Measurements from ENCODE around the gene TSPAN1. TPM values are rescaled to one million over a fixed set of nuclear protein-coding genes. Genes with fewer than 3 reads are reported as not detected.

The TSPAN1 gene, protein sequence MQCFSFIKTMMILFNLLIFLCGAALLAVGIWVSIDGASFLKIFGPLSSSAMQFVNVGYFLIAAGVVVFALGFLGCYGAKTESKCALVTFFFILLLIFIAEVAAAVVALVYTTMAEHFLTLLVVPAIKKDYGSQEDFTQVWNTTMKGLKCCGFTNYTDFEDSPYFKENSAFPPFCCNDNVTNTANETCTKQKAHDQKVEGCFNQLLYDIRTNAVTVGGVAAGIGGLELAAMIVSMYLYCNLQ
- 0.68 and 0.91 TPM in 2 replicates for total RNA-seq
- long read RNA-seq, partial matches to known transcripts: 0 of 1 reads
- long read RNA-seq, other reads (novel, unspliced or antisense): 1 of 1 reads

DNA sequence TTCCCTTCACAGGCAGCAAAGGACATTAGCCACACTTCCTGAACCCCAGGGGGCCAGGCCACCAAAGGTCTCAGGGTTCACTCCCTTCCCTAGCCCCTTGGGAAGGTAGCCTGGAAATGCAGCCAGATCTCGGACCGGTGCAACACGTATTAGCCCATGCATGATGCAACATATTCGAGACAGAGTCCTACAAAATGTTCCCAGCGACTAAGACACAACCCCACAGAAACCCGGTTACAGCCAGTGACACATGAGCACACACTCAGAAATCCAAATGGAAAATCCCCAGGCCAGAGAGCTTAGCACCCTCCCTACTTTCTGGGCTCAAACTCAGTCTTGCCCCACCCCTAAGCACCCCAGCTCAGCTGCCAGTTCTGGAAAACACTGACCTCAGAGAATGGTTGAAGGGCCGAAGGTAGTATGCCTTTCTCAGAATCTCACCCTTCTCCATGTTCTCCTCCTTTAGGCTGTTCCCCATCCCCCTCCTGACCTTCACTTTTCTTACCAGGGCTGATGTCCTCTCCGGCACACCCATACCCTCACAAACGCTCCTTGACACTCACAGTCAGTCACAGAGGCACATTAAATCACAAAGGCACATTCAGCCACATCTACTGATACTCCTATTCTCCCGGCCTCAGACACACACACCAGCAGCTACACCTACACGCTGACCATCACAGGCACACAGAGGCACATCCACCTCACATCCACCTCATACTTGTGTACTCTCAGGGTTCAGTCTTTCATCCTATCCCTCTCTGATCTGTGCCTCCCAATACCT, at the start of gene TSPAN1:
TSS of gene TSPAN1 (plus strand) at position 640 of the 784 bp plus-strand sequence. CDS start 6,021 bp downstream, outside the sequence.
- Mint-ChIP-seq H3K9me3 (ENCODE audit: unreplicated experiment) (no peaks in the 10 kb centered on the region), H3K4me3 (ENCODE audit: unreplicated experiment) (no peak within 1 kb of the TSS), H3K27me3 (ENCODE audit: unreplicated experiment) (no peaks in the 10 kb centered on the region), H3K4me1 (ENCODE audit: unreplicated experiment) (peaks cover 14% of the 10 kb centered on the region), H3K27ac (ENCODE audit: unreplicated experiment) (no peak within 1 kb of the TSS), H3K36me3 (ENCODE audit: unreplicated experiment) (no peaks in the 10 kb centered on the region)
- TF ChIP-seq, protein P1, sequence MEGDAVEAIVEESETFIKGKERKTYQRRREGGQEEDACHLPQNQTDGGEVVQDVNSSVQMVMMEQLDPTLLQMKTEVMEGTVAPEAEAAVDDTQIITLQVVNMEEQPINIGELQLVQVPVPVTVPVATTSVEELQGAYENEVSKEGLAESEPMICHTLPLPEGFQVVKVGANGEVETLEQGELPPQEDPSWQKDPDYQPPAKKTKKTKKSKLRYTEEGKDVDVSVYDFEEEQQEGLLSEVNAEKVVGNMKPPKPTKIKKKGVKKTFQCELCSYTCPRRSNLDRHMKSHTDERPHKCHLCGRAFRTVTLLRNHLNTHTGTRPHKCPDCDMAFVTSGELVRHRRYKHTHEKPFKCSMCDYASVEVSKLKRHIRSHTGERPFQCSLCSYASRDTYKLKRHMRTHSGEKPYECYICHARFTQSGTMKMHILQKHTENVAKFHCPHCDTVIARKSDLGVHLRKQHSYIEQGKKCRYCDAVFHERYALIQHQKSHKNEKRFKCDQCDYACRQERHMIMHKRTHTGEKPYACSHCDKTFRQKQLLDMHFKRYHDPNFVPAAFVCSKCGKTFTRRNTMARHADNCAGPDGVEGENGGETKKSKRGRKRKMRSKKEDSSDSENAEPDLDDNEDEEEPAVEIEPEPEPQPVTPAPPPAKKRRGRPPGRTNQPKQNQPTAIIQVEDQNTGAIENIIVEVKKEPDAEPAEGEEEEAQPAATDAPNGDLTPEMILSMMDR (IDR thresholded peaks at IDR 0.05): no peak
- DNase-seq (ENCODE audit: extremely low spot score, unreplicated experiment): no peak

DNA sequence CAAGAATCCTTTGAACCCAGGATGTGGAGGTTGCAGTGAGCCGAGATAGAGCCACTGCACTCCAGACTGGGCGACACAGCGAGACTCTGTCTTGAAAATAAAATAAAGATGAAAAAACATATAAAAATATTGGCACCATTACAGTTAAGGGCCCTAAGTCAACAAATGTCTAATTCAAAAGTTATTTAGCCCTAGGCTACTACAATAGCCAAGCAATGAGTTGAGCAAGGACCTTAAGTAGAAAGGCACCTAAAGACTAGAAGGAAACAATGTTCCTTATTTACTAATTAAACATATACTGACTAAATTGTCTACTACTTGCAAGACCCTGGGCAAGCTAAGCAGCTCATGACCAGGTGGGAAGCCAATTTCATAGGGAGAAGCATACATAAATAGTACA, 46.5 kb upstream of the TSPAN1 start:
- H3K4me1 Mint-ChIP-seq (ENCODE audit: unreplicated experiment): peaks cover 31% of the 10 kb centered on the region
- H3K9me3 Mint-ChIP-seq (ENCODE audit: unreplicated experiment): no peaks in the 10 kb centered on the region
- no peaks in the 10 kb centered on the region for H3K27me3 Mint-ChIP-seq (ENCODE audit: unreplicated experiment)
- no peaks in the 10 kb centered on the region for H3K36me3 Mint-ChIP-seq (ENCODE audit: unreplicated experiment)
- no peak for DNase-seq (ENCODE audit: extremely low spot score, unreplicated experiment)
- H3K27ac Mint-ChIP-seq (ENCODE audit: unreplicated experiment): peak overlapping the region; percentile 63
- TF ChIP-seq, protein P1 (IDR thresholded peaks at IDR 0.05): no peak
- peak overlapping the region; percentile 92 for H3K4me3 Mint-ChIP-seq (ENCODE audit: unreplicated experiment)

DNA sequence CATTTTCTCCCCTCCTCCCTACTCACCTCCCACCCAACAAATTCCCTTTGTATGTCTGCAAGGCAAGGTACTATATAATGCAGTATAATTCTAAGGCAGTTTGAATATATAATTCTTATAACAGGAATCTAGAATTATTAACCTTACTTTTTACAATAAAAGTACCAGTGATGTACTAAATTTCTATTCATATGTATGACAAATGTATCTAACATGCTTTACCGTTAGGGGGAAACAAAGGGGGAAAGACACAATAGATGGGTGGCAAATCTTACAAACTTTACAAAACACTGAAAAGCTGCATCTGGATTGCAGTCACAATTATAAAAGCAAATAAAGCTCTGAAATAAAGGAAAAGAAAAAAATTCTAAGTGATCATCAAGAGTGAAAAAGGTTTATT, 44.8 kb upstream of the TSPAN1 start:
- H3K27me3 Mint-ChIP-seq (ENCODE audit: unreplicated experiment): no peaks in the 10 kb centered on the region
- TF ChIP-seq, protein P1 (IDR thresholded peaks at IDR 0.05): no peak
- H3K9me3 Mint-ChIP-seq (ENCODE audit: unreplicated experiment): no peaks in the 10 kb centered on the region
- no peaks in the 10 kb centered on the region for H3K36me3 Mint-ChIP-seq (ENCODE audit: unreplicated experiment)
- H3K27ac Mint-ChIP-seq (ENCODE audit: unreplicated experiment): peak overlapping the region; percentile 100
- DNase-seq (ENCODE audit: extremely low spot score, unreplicated experiment): no peak
- H3K4me1 Mint-ChIP-seq (ENCODE audit: unreplicated experiment): peaks cover 48% of the 10 kb centered on the region
- peak overlapping the region; percentile 92 for H3K4me3 Mint-ChIP-seq (ENCODE audit: unreplicated experiment)

DNA sequence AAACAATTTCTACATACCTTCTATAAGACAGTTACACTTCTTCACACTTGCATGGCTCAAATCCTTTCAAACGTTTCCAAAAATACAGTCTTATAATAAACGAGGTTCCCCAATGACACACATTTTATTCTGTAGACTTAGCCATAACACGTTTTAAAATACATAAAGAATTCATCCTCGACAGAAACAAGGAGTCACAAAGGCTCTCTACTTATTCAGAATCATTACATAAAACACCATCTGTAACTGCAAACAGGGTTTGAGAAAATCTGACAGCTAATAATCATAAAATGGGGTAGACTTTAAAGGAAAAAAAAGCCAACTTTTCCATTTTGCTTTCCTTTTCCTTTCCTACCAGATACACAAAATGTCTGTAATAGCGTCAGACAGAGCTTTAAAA, 44.3 kb upstream of the TSPAN1 start:
- H3K9me3 Mint-ChIP-seq (ENCODE audit: unreplicated experiment): no peaks in the 10 kb centered on the region
- TF ChIP-seq, protein P1 (IDR thresholded peaks at IDR 0.05): no peak
- peaks cover 53% of the 10 kb centered on the region for H3K4me1 Mint-ChIP-seq (ENCODE audit: unreplicated experiment)
- H3K27me3 Mint-ChIP-seq (ENCODE audit: unreplicated experiment): no peaks in the 10 kb centered on the region
- H3K4me3 Mint-ChIP-seq (ENCODE audit: unreplicated experiment): peak overlapping the region; percentile 92
- H3K27ac Mint-ChIP-seq (ENCODE audit: unreplicated experiment): peak overlapping the region; percentile 100
- no peak for DNase-seq (ENCODE audit: extremely low spot score, unreplicated experiment)
- no peaks in the 10 kb centered on the region for H3K36me3 Mint-ChIP-seq (ENCODE audit: unreplicated experiment)

DNA sequence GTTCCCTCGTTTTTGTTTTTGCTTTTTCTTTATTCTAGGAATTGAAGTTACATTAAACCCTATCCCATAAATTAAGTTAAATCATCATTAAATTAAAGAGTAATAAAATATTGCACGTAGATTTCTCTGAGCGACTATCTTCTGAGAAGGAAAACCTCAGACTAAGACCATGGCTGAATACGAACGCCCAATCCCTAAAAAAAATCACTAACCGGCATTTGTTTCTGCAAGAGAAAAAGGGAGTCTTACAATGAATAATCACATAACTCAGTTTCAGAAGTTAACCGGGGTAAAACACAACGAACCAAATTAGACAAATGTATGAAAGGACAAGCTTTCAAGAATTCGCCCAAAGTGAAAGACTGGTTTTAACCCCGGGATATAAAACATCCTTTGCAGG, 43.8 kb upstream of the TSPAN1 start:
- Mint-ChIP-seq H3K4me1 (ENCODE audit: unreplicated experiment) (peaks cover 52% of the 10 kb centered on the region), H3K36me3 (ENCODE audit: unreplicated experiment) (no peaks in the 10 kb centered on the region), H3K9me3 (ENCODE audit: unreplicated experiment) (no peaks in the 10 kb centered on the region), H3K27me3 (ENCODE audit: unreplicated experiment) (no peaks in the 10 kb centered on the region), H3K4me3 (ENCODE audit: unreplicated experiment) (peak overlapping the region; percentile 92), H3K27ac (ENCODE audit: unreplicated experiment) (peak overlapping the region; percentile 100)
- TF ChIP-seq, protein P1 (IDR thresholded peaks at IDR 0.05): no peak
- DNase-seq (ENCODE audit: extremely low spot score, unreplicated experiment): no peak

Data from osteocyte (in vitro differentiated cells).